ENCODE results near the gene CDH2. TPM values are rescaled to one million over a fixed set of nuclear protein-coding genes. Genes with fewer than 3 reads are reported as not detected.

Gene CDH2
- total RNA-seq, 1 experiment from 2014 or later: 14.6 TPM

DNA sequence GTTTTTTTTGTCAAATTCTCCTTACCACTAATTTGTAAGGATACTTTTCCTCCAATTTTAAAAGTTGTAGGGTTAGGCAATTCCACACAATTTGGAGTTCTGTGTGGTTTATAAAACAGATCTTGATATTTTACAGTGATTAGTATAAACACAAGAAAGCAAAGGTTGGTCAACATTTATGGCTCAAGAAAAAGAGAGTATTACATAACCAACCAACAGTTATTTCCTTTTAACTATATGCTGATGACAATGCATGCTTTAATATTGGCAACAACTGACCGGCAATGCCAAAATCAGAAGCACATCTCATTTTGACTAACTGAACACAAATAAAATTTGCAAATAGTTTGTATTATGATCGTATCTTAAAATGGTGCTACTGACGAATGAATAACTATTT is 137.2 kb downstream of the CDH2 start:
- POLR2A ChIA-PET: interaction anchor here (1.1 kb wide), 1 partner anchor 9 kb away, joined by 3 read pairs; no protein-coding TSS in a partner anchor
- DNase-seq (ENCODE audit: unreplicated experiment): no peak
- Mint-ChIP-seq H3K36me3 (ENCODE audit: insufficient read depth, unreplicated experiment) (no peaks in the 10 kb centered on the region), H3K27me3 (ENCODE audit: insufficient read depth, unreplicated experiment) (no peaks in the 10 kb centered on the region), H3K4me1 (ENCODE audit: insufficient read depth, unreplicated experiment) (peaks cover 5% of the 10 kb centered on the region), H3K4me3 (ENCODE audit: unreplicated experiment) (no peak overlapping the region), H3K9me3 (ENCODE audit: unreplicated experiment) (no peaks in the 10 kb centered on the region), H3K27ac (ENCODE audit: low read depth, unreplicated experiment) (no peak overlapping the region)
- intact Hi-C loops (cut with micrococcal nuclease): no loop called here
- TF ChIP-seq, protein P1, sequence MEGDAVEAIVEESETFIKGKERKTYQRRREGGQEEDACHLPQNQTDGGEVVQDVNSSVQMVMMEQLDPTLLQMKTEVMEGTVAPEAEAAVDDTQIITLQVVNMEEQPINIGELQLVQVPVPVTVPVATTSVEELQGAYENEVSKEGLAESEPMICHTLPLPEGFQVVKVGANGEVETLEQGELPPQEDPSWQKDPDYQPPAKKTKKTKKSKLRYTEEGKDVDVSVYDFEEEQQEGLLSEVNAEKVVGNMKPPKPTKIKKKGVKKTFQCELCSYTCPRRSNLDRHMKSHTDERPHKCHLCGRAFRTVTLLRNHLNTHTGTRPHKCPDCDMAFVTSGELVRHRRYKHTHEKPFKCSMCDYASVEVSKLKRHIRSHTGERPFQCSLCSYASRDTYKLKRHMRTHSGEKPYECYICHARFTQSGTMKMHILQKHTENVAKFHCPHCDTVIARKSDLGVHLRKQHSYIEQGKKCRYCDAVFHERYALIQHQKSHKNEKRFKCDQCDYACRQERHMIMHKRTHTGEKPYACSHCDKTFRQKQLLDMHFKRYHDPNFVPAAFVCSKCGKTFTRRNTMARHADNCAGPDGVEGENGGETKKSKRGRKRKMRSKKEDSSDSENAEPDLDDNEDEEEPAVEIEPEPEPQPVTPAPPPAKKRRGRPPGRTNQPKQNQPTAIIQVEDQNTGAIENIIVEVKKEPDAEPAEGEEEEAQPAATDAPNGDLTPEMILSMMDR (IDR thresholded peaks at IDR 0.05; ENCODE audit: unreplicated experiment): no peak
- no TSS peak for BruUV-seq (replicated peaks)
- CTCF ChIA-PET: interaction anchor here (0.7 to 0.8 kb wide), 2 partner anchors 355 to 922 kb away, joined by 3 read pairs; no protein-coding TSS in a partner anchor

DNA sequence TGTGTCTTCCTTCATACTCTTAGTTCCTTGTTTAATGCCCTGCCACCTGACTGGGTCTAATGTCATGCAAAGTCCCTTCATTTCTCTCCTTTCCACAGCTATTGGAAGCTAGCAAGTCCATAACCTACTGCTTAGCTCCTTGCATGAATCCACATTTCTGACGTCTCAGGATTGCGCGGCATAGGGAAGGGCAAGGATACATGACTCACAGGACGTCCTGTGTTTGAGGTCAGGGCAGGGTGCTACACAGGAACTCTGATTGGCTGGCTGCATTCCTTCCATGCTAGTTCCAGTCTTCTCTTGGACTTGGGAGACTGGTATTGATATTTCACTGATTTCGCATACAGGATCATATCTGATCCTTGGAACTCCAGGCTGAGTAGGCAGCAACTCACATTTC is 137.9 kb downstream of the CDH2 start:
- peaks cover 5% of the 10 kb centered on the region for H3K4me1 Mint-ChIP-seq (ENCODE audit: insufficient read depth, unreplicated experiment)
- DNase-seq (ENCODE audit: unreplicated experiment): peak; percentile 54
- no peaks in the 10 kb centered on the region for H3K36me3 Mint-ChIP-seq (ENCODE audit: insufficient read depth, unreplicated experiment)
- BruUV-seq (replicated peaks): no TSS peak
- CTCF ChIA-PET: interaction anchor here (0.7 to 0.8 kb wide), 2 partner anchors 354 to 923 kb away, joined by 3 read pairs; no protein-coding TSS in a partner anchor
- POLR2A ChIA-PET: no interaction called here
- TF ChIP-seq, protein P1 (IDR thresholded peaks at IDR 0.05; ENCODE audit: unreplicated experiment): no peak
- intact Hi-C loops (cut with micrococcal nuclease): no loop called here
- H3K27ac Mint-ChIP-seq (ENCODE audit: low read depth, unreplicated experiment): no peak overlapping the region
- no peaks in the 10 kb centered on the region for H3K9me3 Mint-ChIP-seq (ENCODE audit: unreplicated experiment)
- no peak overlapping the region for H3K4me3 Mint-ChIP-seq (ENCODE audit: unreplicated experiment)
- H3K27me3 Mint-ChIP-seq (ENCODE audit: insufficient read depth, unreplicated experiment): no peaks in the 10 kb centered on the region

DNA sequence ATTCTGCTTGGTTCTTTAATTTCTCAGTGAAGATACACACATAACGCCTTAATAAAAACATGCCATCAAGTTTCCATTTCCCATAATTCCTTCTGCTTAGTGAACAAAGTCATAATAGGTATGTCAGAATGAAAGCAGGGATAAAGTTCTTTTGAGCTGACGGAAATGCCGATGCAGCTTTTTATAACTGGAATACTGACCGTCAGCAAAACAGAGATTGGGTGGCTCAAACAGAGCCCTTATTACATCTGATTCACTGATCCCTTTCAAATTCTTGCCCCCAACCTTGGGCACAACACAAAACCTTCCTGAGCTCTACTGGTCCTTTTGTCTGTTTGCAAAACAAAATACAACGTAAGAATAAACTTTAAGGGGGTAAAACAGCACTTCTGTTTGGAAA is 140.4 kb downstream of the CDH2 start:
- no peak overlapping the region for H3K4me3 Mint-ChIP-seq (ENCODE audit: unreplicated experiment)
- intact Hi-C loops (cut with micrococcal nuclease): no loop called here
- CTCF ChIA-PET: interaction anchor here (0.8 to 1.0 kb wide), 2 partner anchors 25 to 299 kb away, joined by 3 read pairs; no protein-coding TSS in a partner anchor
- TF ChIP-seq, protein P1 (IDR thresholded peaks at IDR 0.05; ENCODE audit: unreplicated experiment): no peak
- peaks cover 13% of the 10 kb centered on the region for H3K4me1 Mint-ChIP-seq (ENCODE audit: insufficient read depth, unreplicated experiment)
- H3K27me3 Mint-ChIP-seq (ENCODE audit: insufficient read depth, unreplicated experiment): no peaks in the 10 kb centered on the region
- BruUV-seq (replicated peaks): no TSS peak
- no peaks in the 10 kb centered on the region for H3K9me3 Mint-ChIP-seq (ENCODE audit: unreplicated experiment)
- no peak for DNase-seq (ENCODE audit: unreplicated experiment)
- H3K36me3 Mint-ChIP-seq (ENCODE audit: insufficient read depth, unreplicated experiment): no peaks in the 10 kb centered on the region
- no peak overlapping the region for H3K27ac Mint-ChIP-seq (ENCODE audit: low read depth, unreplicated experiment)
- POLR2A ChIA-PET: no interaction called here

DNA sequence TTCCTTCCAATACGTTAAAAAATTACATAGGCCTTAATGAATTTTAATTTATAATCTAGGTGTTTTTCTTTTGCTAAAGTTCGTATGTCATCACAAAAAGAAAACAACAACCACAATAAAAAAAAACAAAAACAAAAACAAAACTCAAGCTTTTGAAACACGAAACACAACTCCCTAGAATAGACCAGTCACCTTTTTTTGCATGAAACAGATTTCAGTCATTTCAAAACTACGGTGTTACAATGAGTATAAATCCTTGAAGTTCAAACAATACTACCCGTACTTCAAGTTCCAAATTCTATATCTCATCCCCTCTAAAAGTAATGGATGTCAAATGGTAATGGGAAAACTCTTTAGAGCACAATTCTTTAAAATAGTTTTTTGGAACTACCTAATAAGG is 142.4 kb downstream of the CDH2 start:
- Mint-ChIP-seq H3K9me3 (ENCODE audit: unreplicated experiment) (no peaks in the 10 kb centered on the region), H3K27ac (ENCODE audit: low read depth, unreplicated experiment) (no peak overlapping the region), H3K4me3 (ENCODE audit: unreplicated experiment) (no peak overlapping the region), H3K36me3 (ENCODE audit: insufficient read depth, unreplicated experiment) (no peaks in the 10 kb centered on the region), H3K27me3 (ENCODE audit: insufficient read depth, unreplicated experiment) (no peaks in the 10 kb centered on the region), H3K4me1 (ENCODE audit: insufficient read depth, unreplicated experiment) (peaks cover 19% of the 10 kb centered on the region)
- DNase-seq (ENCODE audit: unreplicated experiment): no peak
- ChIA-PET POLR2A (interaction anchor here (0.7 kb wide), 2 partner anchors 18 to 317 kb away, joined by 3 to 4 read pairs; no protein-coding TSS in a partner anchor), CTCF (no interaction called here)
- TF ChIP-seq, protein P1 (IDR thresholded peaks at IDR 0.05; ENCODE audit: unreplicated experiment): no peak
- BruUV-seq (replicated peaks): no TSS peak
- intact Hi-C loops (cut with micrococcal nuclease): no loop called here

Data from MCF 10A (cell line).